Measurements from ENCODE around the gene LCE3E.

The LCE3E gene

DNA sequence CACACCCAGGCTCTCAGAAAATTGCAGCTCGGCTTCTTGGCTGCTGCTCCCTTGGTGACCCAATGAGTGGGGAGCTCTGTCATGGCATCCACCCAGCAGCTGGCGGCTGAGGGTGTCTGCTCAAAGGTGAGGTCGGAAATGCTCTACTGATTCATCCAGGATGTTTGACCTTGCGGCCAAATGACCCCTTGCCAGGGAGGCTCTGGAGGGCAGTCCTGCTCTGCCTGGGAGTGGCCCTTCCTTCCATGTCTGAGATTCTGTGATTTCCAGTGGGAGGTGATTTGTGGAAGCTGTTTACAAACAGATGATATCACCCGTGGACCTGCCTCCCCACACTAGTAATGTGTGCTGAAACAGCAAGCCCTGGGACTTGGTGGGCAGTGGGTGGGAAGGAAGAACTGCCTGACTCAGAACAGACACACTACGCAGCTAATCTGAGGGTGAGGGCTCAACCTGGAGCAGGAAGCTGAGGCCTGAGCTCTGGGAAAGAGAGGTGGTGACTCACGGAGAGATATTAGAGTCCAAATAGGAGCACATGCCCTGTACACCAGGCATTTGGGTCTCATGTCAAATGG, 49.3 kb downstream of the LCE3E start:
- no peak overlapping the region for H3K4me3 ChIP-seq (ENCODE audit: control insufficient read depth, low read depth, low read length)
- TF ChIP-seq, protein P1, sequence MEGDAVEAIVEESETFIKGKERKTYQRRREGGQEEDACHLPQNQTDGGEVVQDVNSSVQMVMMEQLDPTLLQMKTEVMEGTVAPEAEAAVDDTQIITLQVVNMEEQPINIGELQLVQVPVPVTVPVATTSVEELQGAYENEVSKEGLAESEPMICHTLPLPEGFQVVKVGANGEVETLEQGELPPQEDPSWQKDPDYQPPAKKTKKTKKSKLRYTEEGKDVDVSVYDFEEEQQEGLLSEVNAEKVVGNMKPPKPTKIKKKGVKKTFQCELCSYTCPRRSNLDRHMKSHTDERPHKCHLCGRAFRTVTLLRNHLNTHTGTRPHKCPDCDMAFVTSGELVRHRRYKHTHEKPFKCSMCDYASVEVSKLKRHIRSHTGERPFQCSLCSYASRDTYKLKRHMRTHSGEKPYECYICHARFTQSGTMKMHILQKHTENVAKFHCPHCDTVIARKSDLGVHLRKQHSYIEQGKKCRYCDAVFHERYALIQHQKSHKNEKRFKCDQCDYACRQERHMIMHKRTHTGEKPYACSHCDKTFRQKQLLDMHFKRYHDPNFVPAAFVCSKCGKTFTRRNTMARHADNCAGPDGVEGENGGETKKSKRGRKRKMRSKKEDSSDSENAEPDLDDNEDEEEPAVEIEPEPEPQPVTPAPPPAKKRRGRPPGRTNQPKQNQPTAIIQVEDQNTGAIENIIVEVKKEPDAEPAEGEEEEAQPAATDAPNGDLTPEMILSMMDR (conservative IDR thresholded peaks at IDR 0.05; ENCODE audit: control insufficient read depth, insufficient read depth, low read depth, low read length), result no peak
- peak; percentile 36 for DNase-seq (ENCODE audit: low read depth)

DNA sequence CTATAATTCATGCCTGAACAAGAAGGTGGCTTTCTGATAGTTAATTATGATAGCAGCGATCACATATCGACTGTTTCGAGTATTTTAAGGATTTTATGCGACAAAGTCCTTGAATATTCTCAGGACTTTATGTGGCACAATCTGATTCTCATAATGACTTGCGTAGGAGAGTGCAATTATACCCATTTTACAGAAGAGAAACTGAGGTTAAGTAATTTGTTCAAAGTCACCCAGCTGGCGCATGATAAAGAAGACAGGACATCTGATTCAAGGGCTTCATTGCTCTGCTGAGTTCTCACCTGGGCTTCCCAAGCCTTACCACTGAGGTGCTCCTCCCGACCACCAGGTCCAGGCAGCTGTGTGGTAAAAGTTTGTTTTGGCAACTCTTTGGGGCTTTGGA, 50.5 kb downstream of the LCE3E start:
- TF ChIP-seq, protein P1 (conservative IDR thresholded peaks at IDR 0.05; ENCODE audit: control insufficient read depth, insufficient read depth, low read depth, low read length), result no peak
- no peak overlapping the region for H3K4me3 ChIP-seq (ENCODE audit: control insufficient read depth, low read depth, low read length)
- DNase-seq (ENCODE audit: low read depth), result no peak
